HepG2 (cell line): ENCODE measurements around the gene CDC42SE1. TPM values are rescaled to one million over a fixed set of nuclear protein-coding genes. Genes with fewer than 3 reads are reported as not detected.

Experiments
- FOXK1 ChIP-seq: sonication (generic); formaldehyde crosslinking; IDR thresholded peaks from 2 replicates; pipeline ENCODE4 v1.4.0; 2020; ENCODE audit warnings: low read depth, missing genetic modification reagents, borderline replicate concordance
- GTF2F1 ChIP-seq: fragments of 150-350 bp; IDR thresholded peaks from 2 replicates; pipeline ENCODE4 v1.6.1; 2014; ENCODE audit warnings: low read length
- HDAC6 ChIP-seq: fragments of 200-600 bp; sonication (generic); IDR thresholded peaks from 2 replicates; pipeline ENCODE4 v1.7.0; 2017; ENCODE audit warnings: mild to moderate bottlenecking, antibody characterized with exemption, low read length, low read depth
- MLX ChIP-seq: IDR thresholded peaks from 2 replicates; pipeline ENCODE4 v1.6.1; 2016
- MTA1 ChIP-seq: sonication (generic); formaldehyde crosslinking; IDR thresholded peaks from 2 replicates; pipeline ENCODE4 v1.4.0; 2020; ENCODE audit warnings: missing genetic modification reagents, mild to moderate bottlenecking, borderline replicate concordance
- NCOA5 ChIP-seq: sonication (generic); formaldehyde crosslinking; IDR thresholded peaks from 2 replicates; pipeline ENCODE4 v1.4.0; 2020; ENCODE audit warnings: missing genetic modification reagents
- NFE2L1 ChIP-seq: sonication (generic); formaldehyde crosslinking; IDR thresholded peaks from 2 replicates; pipeline ENCODE4 v1.4.0; 2020; ENCODE audit warnings: missing genetic modification reagents, mild to moderate bottlenecking, borderline replicate concordance
- NFE2L2 ChIP-seq: fragments of 150-350 bp; IDR thresholded peaks from 2 replicates; pipeline ENCODE4 v1.6.1; 2014; ENCODE audit warnings: low read length
- NFKB2 ChIP-seq: sonication (generic); formaldehyde crosslinking; IDR thresholded peaks from 2 replicates; pipeline ENCODE4 v1.4.0; 2020; ENCODE audit warnings: missing genetic modification reagents, borderline replicate concordance
- RBFOX2 ChIP-seq: fragments of 200-400 bp; formaldehyde crosslinking; IDR thresholded peaks from 2 replicates; pipeline ENCODE4 v1.6.1; 2017; ENCODE audit warnings: low read depth, mild to moderate bottlenecking, low read length
- RXRA ChIP-seq: sonication (generic); formaldehyde crosslinking; IDR thresholded peaks from 2 replicates; pipeline ENCODE4 v1.5.1; 2020; ENCODE audit warnings: missing genetic modification reagents
- SYNCRIP ChIP-seq: fragments of 200-400 bp; formaldehyde crosslinking; IDR thresholded peaks from 2 replicates; pipeline ENCODE4 v1.6.1; 2018; ENCODE audit warnings: mild to moderate bottlenecking, low read depth, low read length; ENCODE audit not compliant: insufficient read depth
- TEAD3 ChIP-seq: optimal IDR thresholded peaks from 2 replicates; pipeline ENCODE3; 2016; ENCODE audit warnings: borderline replicate concordance
- ZBTB1 ChIP-seq: sonication (generic); formaldehyde crosslinking; IDR thresholded peaks from 2 replicates; pipeline ENCODE4 v1.4.0; 2020; ENCODE audit warnings: missing genetic modification reagents, borderline replicate concordance
- ZNF121 ChIP-seq: sonication (generic); formaldehyde crosslinking; IDR thresholded peaks from 2 replicates; pipeline ENCODE4 v1.5.0; 2020; ENCODE audit warnings: mild to moderate bottlenecking, missing genetic modification reagents
- ZNF546 ChIP-seq: sonication (generic); formaldehyde crosslinking; conservative IDR thresholded peaks from 2 replicates; pipeline ENCODE4 v1.8.1; 2023; ENCODE audit warnings: mild to moderate bottlenecking, missing genetic modification reagents
- ZNF567 ChIP-seq: sonication (generic); formaldehyde crosslinking; IDR thresholded peaks from 2 replicates; pipeline ENCODE4 v1.8.1; 2023; ENCODE audit warnings: mild to moderate bottlenecking, missing genetic modification reagents, borderline replicate concordance
- ZNF7 ChIP-seq: IDR thresholded peaks from 2 replicates; pipeline ENCODE4 v1.6.1; 2016; ENCODE audit warnings: missing biosample characterization, missing genetic modification reagents
- ZNF788 ChIP-seq: sonication (generic); formaldehyde crosslinking; IDR thresholded peaks from 2 replicates; pipeline ENCODE4 v1.5.0; 2020; ENCODE audit warnings: mild to moderate bottlenecking, missing genetic modification reagents, borderline replicate concordance
- polyA plus RNA-seq, 8 experiments: library from polyadenylated mRNA; depleted of rRNA in 3 of 8; stranded (reverse) in 7 of 8; unstranded in 1 of 8; fragments of >200 nt; fragmentation: Illumina TruSeq in 4 of 8; extraction: Trizol in 4 of 8; gene quantifications; 2 replicates each; pipeline versions ENCODE4 v1.2.1 to v1.2.3, GENCODE V29; 2011 to 2016; ENCODE audit warnings: low read depth in 4 of 8, missing spikeins in 1 of 8, mixed read lengths in 1 of 8; ENCODE audit not compliant: insufficient read depth in 1 of 8
- total RNA-seq, 5 experiments: library from RNA; depleted of rRNA; stranded (reverse); fragments of >200 nt; fragmentation: Illumina TruSeq; extraction: Trizol; gene quantifications; 2 replicates each; pipeline ENCODE4 v1.2.3, GENCODE V29; 2016; ENCODE audit warnings: low read depth in 1 of 5
- TF ChIP-seq, protein P1 (sequence below): IDR thresholded peaks from 2 replicates; pipeline ENCODE4 v1.4.0; 2020; ENCODE audit warnings: mild to moderate bottlenecking, missing genetic modification reagents
- TF ChIP-seq, protein P2 (sequence below): IDR thresholded peaks from 2 replicates; pipeline ENCODE4 v1.6.1; 2012; ENCODE audit warnings: low read depth, low read length, improper control_type of control experiment
- TF ChIP-seq, protein P3 (sequence below): sonication (generic); formaldehyde crosslinking; IDR thresholded peaks from 2 replicates; pipeline ENCODE4 v1.5.0; 2020; ENCODE audit warnings: missing genetic modification reagents

CDC42SE1 gene
- total and polyA plus RNA-seq, 2 of the 13 experiments (the other 11 are each of a cell fraction or from before 2014, with no cell fraction given), result 17.6 to 17.9 TPM

DNA sequence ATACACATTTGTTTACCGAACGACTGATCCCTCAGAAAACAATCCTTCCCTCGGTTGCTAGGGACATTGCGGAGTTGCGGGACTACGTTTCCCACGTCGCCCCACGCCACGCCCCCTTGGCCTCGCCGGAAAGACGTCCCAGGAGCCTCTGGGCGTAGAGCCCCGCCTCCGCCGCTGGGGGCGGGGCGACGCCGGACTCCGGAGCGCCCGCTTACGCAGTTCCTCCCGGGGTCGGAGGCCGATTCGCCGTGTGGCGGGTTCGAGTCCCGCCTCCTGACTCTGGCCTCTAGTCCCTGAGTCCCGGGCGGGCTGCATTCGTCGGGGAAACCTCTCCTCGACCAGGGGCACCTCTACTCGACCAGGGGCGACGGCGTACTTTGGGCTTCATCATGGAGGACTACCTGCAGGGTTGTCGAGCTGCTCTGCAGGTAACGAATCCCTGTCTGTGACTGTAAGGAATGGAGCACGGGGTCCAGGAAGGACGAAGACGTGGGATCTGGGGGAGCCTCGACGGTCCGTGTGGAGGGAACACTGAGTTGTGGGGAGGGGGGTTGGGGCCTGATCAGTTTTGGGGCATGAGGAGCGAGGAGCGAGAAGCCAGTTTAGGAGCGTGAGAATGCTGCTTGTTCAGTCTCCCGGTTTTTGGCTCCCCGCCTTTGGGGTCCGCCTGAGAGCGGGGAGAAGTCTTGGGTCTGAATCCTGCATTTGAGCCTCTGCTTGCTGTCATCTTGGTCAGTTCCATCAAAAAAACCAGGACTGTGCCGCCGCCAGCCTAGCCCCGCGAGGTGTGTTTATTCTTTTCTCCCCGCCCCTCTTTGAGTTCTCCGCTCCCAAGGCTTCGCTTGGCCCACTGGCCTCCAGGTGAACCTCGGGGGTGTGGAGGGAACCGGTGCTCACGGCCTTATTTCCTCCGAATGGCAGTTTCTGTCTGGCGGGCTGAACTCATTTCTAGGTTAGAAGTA lies 50.9 kb downstream of the CDC42SE1 start, which contains the start of gene PRUNE1 (continued):
- TF ChIP-seq, protein P1, sequence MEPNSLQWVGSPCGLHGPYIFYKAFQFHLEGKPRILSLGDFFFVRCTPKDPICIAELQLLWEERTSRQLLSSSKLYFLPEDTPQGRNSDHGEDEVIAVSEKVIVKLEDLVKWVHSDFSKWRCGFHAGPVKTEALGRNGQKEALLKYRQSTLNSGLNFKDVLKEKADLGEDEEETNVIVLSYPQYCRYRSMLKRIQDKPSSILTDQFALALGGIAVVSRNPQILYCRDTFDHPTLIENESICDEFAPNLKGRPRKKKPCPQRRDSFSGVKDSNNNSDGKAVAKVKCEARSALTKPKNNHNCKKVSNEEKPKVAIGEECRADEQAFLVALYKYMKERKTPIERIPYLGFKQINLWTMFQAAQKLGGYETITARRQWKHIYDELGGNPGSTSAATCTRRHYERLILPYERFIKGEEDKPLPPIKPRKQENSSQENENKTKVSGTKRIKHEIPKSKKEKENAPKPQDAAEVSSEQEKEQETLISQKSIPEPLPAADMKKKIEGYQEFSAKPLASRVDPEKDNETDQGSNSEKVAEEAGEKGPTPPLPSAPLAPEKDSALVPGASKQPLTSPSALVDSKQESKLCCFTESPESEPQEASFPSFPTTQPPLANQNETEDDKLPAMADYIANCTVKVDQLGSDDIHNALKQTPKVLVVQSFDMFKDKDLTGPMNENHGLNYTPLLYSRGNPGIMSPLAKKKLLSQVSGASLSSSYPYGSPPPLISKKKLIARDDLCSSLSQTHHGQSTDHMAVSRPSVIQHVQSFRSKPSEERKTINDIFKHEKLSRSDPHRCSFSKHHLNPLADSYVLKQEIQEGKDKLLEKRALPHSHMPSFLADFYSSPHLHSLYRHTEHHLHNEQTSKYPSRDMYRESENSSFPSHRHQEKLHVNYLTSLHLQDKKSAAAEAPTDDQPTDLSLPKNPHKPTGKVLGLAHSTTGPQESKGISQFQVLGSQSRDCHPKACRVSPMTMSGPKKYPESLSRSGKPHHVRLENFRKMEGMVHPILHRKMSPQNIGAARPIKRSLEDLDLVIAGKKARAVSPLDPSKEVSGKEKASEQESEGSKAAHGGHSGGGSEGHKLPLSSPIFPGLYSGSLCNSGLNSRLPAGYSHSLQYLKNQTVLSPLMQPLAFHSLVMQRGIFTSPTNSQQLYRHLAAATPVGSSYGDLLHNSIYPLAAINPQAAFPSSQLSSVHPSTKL, result 0 out of 2 replicates have a peak, but pooled peaks have one; percentile 7
- 0 out of 2 replicates have a peak, but pooled peaks have one; percentile 82 for TF ChIP-seq ZNF788 (CRISPR knock-in tag)
- TF ChIP-seq ZNF546 (CRISPR knock-in tag), result no peak
- TF ChIP-seq, protein P2, sequence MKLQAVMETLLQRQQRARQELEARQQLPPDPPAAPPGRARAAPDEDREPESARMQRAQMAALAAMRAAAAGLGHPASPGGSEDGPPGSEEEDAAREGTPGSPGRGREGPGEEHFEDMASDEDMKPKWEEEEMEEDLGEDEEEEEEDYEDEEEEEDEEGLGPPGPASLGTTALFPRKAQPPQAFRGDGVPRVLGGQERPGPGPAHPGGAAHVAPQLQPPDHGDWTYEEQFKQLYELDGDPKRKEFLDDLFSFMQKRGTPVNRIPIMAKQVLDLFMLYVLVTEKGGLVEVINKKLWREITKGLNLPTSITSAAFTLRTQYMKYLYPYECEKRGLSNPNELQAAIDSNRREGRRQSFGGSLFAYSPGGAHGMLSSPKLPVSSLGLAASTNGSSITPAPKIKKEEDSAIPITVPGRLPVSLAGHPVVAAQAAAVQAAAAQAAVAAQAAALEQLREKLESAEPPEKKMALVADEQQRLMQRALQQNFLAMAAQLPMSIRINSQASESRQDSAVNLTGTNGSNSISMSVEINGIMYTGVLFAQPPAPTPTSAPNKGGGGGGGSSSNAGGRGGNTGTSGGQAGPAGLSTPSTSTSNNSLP, result no peak; the same call in 1 of the 2 replicates
- TF ChIP-seq NFE2L2, result no peak
- TF ChIP-seq NFKB2 (CRISPR knock-in tag), result peak; percentile 64; the same call in 1 of the 2 replicates
- peak; percentile 53 for TF ChIP-seq RXRA (CRISPR knock-in tag)
- no peak for TF ChIP-seq NCOA5
- TF ChIP-seq, protein P3, sequence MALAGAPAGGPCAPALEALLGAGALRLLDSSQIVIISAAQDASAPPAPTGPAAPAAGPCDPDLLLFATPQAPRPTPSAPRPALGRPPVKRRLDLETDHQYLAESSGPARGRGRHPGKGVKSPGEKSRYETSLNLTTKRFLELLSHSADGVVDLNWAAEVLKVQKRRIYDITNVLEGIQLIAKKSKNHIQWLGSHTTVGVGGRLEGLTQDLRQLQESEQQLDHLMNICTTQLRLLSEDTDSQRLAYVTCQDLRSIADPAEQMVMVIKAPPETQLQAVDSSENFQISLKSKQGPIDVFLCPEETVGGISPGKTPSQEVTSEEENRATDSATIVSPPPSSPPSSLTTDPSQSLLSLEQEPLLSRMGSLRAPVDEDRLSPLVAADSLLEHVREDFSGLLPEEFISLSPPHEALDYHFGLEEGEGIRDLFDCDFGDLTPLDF (CRISPR knock-in tag), result peak; percentile 39; the same call in 1 of the 2 replicates
- TF ChIP-seq FOXK1 (CRISPR knock-in tag), result no peak; the same call in 1 of the 2 replicates
- TF ChIP-seq ZBTB1 (CRISPR knock-in tag), result no peak
- TF ChIP-seq SYNCRIP, result no peak
- TF ChIP-seq RBFOX2, result peak; percentile 82
- TF ChIP-seq HDAC6, result no peak
- TF ChIP-seq MLX, result no peak
- no peak for TF ChIP-seq NFE2L1 (CRISPR knock-in tag)
- TF ChIP-seq ZNF121 (CRISPR knock-in tag), result 0 out of 2 replicates have a peak, but pooled peaks have one; percentile 27
- no peak for TF ChIP-seq TEAD3 (CRISPR knock-in tag)
- TF ChIP-seq GTF2F1, result no peak
- 0 out of 2 replicates have a peak, but pooled peaks have one; percentile 53 for TF ChIP-seq ZNF567
- no peak for TF ChIP-seq MTA1
- TF ChIP-seq ZNF7, result no peak
